Measurements from ENCODE around the gene SYVN1. TPM values are rescaled to one million over a fixed set of nuclear protein-coding genes. Genes with fewer than 3 reads are reported as not detected.
A peak's percentile ranks its signal among the peaks of the same experiment; 100 is the strongest.

SYVN1 gene
- total RNA-seq: 10 to 100 TPM; 73.1 to 78.0 TPM

DNA sequence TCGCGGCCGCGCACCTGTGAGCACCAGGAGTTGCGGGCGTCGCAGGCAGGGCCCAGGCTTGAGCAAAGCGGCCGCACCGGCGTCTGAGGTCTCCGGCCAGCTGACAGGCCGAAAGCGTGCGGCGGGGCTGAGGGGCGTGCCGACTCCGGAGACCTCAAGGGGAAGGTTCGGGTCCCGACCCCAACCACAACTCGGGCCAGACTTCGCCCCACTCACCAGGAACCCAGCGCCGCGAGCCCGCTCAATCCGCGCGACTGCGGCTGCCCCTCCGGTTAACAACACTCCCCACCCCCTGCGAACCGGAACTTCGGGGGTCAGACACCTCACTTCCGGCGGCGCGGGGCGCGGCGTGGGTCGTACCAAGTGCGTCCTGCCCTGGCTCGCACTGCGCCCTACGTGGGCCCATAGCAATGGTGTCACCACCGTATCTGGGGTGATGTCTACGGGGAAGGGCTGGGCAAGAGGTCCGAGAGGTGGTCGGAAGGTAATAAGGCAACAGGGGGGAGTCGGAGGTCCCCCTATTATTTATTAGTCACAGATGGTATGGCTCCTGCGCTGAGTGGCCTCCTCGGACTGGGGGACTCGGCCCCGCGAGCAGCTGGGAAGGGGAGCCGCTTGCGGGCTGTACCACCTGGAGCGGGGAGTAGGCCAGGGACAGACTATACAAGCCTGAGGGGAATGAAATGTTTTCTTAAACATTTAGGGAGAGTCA is at the start of gene SYVN1:
Gene SYVN1 (minus strand): TSS at position 280 of the 712 bp plus-strand sequence. CDS start 918 bp downstream, outside the sequence.
- peak; percentile 91 for ATAC-seq (ENCODE audit: insufficient number of reproducible peaks, low FRiP score, low read depth)
- TF ChIP-seq, protein P1, sequence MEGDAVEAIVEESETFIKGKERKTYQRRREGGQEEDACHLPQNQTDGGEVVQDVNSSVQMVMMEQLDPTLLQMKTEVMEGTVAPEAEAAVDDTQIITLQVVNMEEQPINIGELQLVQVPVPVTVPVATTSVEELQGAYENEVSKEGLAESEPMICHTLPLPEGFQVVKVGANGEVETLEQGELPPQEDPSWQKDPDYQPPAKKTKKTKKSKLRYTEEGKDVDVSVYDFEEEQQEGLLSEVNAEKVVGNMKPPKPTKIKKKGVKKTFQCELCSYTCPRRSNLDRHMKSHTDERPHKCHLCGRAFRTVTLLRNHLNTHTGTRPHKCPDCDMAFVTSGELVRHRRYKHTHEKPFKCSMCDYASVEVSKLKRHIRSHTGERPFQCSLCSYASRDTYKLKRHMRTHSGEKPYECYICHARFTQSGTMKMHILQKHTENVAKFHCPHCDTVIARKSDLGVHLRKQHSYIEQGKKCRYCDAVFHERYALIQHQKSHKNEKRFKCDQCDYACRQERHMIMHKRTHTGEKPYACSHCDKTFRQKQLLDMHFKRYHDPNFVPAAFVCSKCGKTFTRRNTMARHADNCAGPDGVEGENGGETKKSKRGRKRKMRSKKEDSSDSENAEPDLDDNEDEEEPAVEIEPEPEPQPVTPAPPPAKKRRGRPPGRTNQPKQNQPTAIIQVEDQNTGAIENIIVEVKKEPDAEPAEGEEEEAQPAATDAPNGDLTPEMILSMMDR (IDR thresholded peaks at IDR 0.05): no peak
- peak; percentile 65 for DNase-seq (ENCODE audit: low spot score)
- Histone ChIP-seq H3K27me3 (replicated peaks; ENCODE audit: insufficient read depth) (no peaks in the 10 kb centered on the region), H3K4me3 (peak within 1 kb of the TSS; percentile 81), H3K4me1 (ENCODE audit: control insufficient read depth in 1 of 2, low read depth in 2 of 2) (peaks cover 15 to 31% of the 10 kb centered on the region in 2 donors), H3K36me3 (peaks cover 29% of the 10 kb centered on the region), H3K27ac (peak within 1 kb of the TSS; percentile 94 to 100), H3K9me3 (no peaks in the 10 kb centered on the region)

DNA sequence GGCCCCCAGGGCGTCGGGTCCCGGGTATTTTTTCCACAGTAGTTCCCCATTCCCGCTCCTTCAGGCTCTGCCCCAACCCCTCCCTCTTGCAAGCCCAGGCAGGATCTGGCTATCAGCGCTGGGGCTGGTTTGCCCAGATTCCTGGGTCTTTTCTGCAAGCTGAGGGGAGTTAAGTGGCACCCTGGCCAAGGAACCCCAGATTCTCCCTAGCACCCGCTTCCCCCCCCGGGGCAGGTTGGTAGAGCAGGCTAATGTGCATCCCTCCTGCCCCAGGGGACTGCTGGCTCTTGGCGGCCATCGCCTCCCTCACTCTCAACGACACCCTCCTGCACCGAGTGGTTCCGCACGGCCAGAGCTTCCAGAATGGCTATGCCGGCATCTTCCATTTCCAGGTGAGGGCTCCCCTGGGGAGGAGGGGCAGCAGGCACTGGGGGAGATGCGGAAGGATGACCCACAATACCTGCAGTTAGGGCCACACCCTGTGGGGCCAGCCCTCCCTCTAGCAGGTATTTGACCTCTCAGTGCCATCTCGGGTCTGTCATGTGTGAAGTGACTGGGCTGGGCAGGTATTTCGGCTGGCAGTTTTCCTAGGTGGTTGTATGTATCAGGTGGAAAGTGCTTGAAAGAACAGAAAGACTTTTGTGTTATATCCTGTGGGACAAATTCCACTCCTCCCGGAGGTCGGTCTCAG is 49.0 kb upstream of the SYVN1 start:
- no peak for ATAC-seq (ENCODE audit: insufficient number of reproducible peaks, low FRiP score, low read depth)
- peak overlapping the region; percentile 96 for H3K4me3 ChIP-seq
- no peaks in the 10 kb centered on the region for H3K27me3 ChIP-seq (replicated peaks; ENCODE audit: insufficient read depth)
- peaks cover 32% of the 10 kb centered on the region for H3K36me3 ChIP-seq
- peaks cover 15 to 26% of the 10 kb centered on the region in 2 donors for H3K4me1 ChIP-seq (ENCODE audit: control insufficient read depth in 1 of 2, low read depth in 2 of 2)
- H3K27ac ChIP-seq: peak overlapping the region in 1 of 2 donors; percentile 21
- TF ChIP-seq, protein P1 (IDR thresholded peaks at IDR 0.05): no peak
- DNase-seq (ENCODE audit: low spot score): no peak
- no peaks in the 10 kb centered on the region for H3K9me3 ChIP-seq

DNA sequence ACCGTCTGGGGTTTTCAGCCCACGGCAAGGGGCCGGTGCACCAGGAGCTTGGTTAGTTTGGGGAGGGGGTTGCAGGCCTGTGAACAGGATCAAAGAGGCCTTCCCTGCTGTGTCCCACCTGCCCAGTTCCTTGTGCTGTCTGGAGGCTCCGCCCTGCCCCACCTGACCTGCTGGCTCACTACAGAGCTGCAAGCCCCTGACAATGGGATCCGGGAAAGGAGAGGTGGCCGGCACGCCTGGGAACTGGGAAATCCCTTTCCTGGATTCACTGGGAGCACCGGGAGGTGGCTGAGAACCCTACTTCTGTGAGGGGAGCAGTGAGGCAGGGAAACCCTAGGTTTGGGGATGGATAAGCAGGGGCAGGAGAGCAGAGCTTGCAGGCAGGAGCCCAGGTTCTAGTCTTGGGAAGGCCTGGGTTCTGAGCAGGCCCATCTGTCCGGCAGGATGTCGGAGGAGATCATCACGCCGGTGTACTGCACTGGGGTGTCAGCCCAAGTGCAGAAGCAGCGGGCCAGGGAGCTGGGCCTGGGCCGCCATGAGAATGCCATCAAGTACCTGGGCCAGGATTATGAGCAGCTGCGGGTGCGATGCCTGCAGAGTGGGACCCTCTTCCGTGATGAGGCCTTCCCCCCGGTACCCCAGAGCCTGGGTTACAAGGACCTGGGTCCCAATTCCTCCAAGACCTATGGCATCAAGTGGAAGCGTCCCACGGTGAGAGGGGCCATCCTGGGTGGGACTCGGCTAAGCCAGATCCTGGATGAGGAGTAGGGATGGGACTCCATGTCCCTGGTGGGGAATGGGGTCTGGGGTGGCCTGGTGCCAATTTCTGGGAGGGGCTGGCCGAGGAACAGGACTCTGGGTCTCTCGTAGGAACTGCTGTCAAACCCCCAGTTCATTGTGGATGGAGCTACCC is 48.2 kb upstream of the SYVN1 start:
- Histone ChIP-seq H3K4me3 (peak overlapping the region; percentile 96), H3K9me3 (no peaks in the 10 kb centered on the region), H3K27me3 (replicated peaks; ENCODE audit: insufficient read depth) (no peaks in the 10 kb centered on the region), H3K27ac (peak overlapping the region; percentile 89), H3K4me1 (ENCODE audit: control insufficient read depth in 1 of 2, low read depth in 2 of 2) (peaks cover 15 to 26% of the 10 kb centered on the region in 2 donors), H3K36me3 (peaks cover 24% of the 10 kb centered on the region)
- ATAC-seq (ENCODE audit: insufficient number of reproducible peaks, low FRiP score, low read depth) (no peak), DNase-seq (ENCODE audit: low spot score) (no peak)
- TF ChIP-seq, protein P1 (IDR thresholded peaks at IDR 0.05): no peak

DNA sequence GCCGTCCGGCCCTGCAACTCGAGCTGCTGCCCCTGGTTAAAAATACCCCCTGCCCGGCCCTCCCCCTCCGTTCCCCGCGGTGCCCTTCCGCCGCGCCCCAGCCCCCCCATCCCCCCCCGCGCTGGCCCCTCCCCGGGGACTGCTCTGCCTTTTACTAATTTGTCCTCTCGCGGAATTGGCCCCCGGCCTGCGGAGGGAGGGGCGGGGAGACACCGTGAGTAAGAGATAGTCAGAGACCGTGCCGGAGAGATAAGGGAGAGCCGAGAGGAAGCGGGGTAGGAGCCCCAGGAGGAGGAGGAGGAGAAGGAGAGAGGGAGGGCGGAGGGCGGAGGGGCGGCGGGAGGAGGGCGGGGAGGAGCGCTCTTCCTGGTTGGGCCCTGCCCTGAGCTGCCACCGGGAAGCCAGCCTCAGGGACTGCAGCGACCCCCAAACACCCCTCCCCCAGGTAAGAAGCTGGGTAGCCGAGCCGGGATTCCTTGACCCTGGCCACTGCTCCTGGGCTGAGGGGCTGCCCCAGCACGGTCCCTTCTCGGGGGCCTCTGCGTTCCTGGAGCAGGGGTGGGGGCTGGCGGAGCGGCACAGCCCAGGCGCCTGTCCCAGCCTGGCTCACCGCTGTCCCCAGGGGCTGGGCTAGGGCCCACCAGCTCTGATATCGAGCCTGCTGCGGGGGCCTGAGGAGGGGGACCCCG is 47.4 kb upstream of the SYVN1 start, which contains the start of gene CAPN1:
Gene CAPN1 (plus strand): TSS at position 360 of the 689 bp plus-strand sequence. CDS start 774 bp downstream, outside the sequence.
- H3K36me3 ChIP-seq: peaks cover 17% of the 10 kb centered on the region
- peak within 1 kb of the TSS; percentile 96 for H3K4me3 ChIP-seq
- no peaks in the 10 kb centered on the region for H3K9me3 ChIP-seq
- TF ChIP-seq, protein P1 (IDR thresholded peaks at IDR 0.05): no peak
- peaks cover 15 to 26% of the 10 kb centered on the region in 2 donors for H3K4me1 ChIP-seq (ENCODE audit: control insufficient read depth in 1 of 2, low read depth in 2 of 2)
- ATAC-seq (ENCODE audit: insufficient number of reproducible peaks, low FRiP score, low read depth): peak; percentile 43
- peak within 1 kb of the TSS; percentile 89 for H3K27ac ChIP-seq
- H3K27me3 ChIP-seq (replicated peaks; ENCODE audit: insufficient read depth): no peaks in the 10 kb centered on the region
- DNase-seq (ENCODE audit: low spot score): peak; percentile 82

All from thoracic aorta (tissue), 2 donors.